IMR-90 (cell line): ENCODE results near the gene SYT2. TPM values are rescaled to one million over a fixed set of nuclear protein-coding genes. Genes with fewer than 3 reads are reported as not detected.

ENCODE experiments used
- ATAC-seq: fragments of 200-7000 bp; cut with Tn5 transposase; 2 replicates; pipeline ENCODE4 v1.9.1; 2020; ENCODE audit warnings: low read depth, mild to moderate bottlenecking, moderate library complexity
- BruUV-seq: library from RNA; stranded (reverse); fragments of 400-500 nt; replicated peaks from 2 replicates; lab custom pipeline; 2021; lab: Mats Ljungman, UMichigan
- CTCF ChIA-PET: fragments of 300-600 bp; formaldehyde crosslinking; extraction: SDS; loops from one replicate; lab custom pipeline; 2021; ENCODE audit warnings: antibody characterized with exemption; lab: Yijun Ruan, JAX
- POLR2A ChIA-PET: fragments of 300-600 bp; sonication (Branson Sonifier 250); formaldehyde crosslinking; loops from one replicate; lab custom pipeline; 2022; ENCODE audit warnings: antibody characterized with exemption; ENCODE audit not compliant: unreplicated experiment; lab: Charles Lee
- DNase-seq: peaks from one replicate; pipeline ENCODE4 v3.0.0; 2013
- H2AFZ ChIP-seq: replicated peaks from 2 replicates; pipeline ENCODE3; 2013; ENCODE audit warnings: low read length, mild to moderate bottlenecking; ENCODE audit not compliant: poor library complexity
- H2AK5ac ChIP-seq: 2 replicates; pipeline ENCODE4 v1.6.1; 2013; ENCODE audit warnings: low read depth, low read length, inconsistent platforms
- H2AK9ac ChIP-seq: replicated peaks from 2 replicates; pipeline ENCODE3; 2013; ENCODE audit warnings: mild to moderate bottlenecking, low read depth, low read length, moderate library complexity; ENCODE audit not compliant: poor library complexity
- H2BK120ac ChIP-seq: 2 replicates; pipeline ENCODE4 v1.6.1; 2013; ENCODE audit warnings: low read depth, low read length, inconsistent platforms
- H2BK15ac ChIP-seq: 3 replicates; pipeline ENCODE4 v1.6.1; 2013; ENCODE audit warnings: low read depth, low read length, inconsistent platforms
- H2BK20ac ChIP-seq: 2 replicates; pipeline ENCODE4 v1.6.1; 2013; ENCODE audit warnings: low read depth, mild to moderate bottlenecking, inconsistent platforms, low read length, moderate library complexity
- H2BK5ac ChIP-seq: 2 replicates; pipeline ENCODE4 v1.6.1; 2013; ENCODE audit warnings: mild to moderate bottlenecking, low read depth, low read length, inconsistent platforms; ENCODE audit not compliant: poor library complexity, severe bottlenecking
- H3K14ac ChIP-seq: replicated peaks from 2 replicates; pipeline ENCODE4 v1.6.1; 2013; ENCODE audit warnings: low read depth, low read length, inconsistent platforms
- H3K18ac ChIP-seq: 2 replicates; pipeline ENCODE4 v1.6.1; 2013; ENCODE audit warnings: low read depth, low read length, control low read depth
- H3K23ac ChIP-seq: 2 replicates; pipeline ENCODE4 v1.6.1; 2013; ENCODE audit warnings: low read depth, low read length, inconsistent platforms
- H3K27ac ChIP-seq: 2 replicates; pipeline ENCODE4 v1.5.1; 2013; ENCODE audit warnings: mild to moderate bottlenecking, control low read depth, low read length; ENCODE audit not compliant: insufficient read depth
- H3K27me3 ChIP-seq: 2 replicates; pipeline ENCODE4 v1.6.1; 2013; ENCODE audit warnings: low read length; ENCODE audit not compliant: control insufficient read depth, insufficient read depth
- H3K36me3 ChIP-seq: 2 replicates; pipeline ENCODE4 v1.6.1; 2013; ENCODE audit warnings: low read length, mixed read lengths; ENCODE audit not compliant: control insufficient read depth, insufficient read depth
- H3K4ac ChIP-seq: 2 replicates; pipeline ENCODE4 v1.6.1; 2013; ENCODE audit warnings: low read depth, low read length, inconsistent platforms
- H3K4me1 ChIP-seq: 2 replicates; pipeline ENCODE4 v1.6.1; 2013; ENCODE audit warnings: low read length, mixed read lengths; ENCODE audit not compliant: control insufficient read depth, insufficient read depth
- H3K4me2 ChIP-seq: 2 replicates; pipeline ENCODE4 v1.6.1; 2013; ENCODE audit warnings: low read depth, mild to moderate bottlenecking, control low read depth, low read length, moderate library complexity
- H3K4me3 ChIP-seq: 2 replicates; pipeline ENCODE4 v1.5.1; 2013; ENCODE audit warnings: low read depth, mild to moderate bottlenecking, control low read depth, low read length, moderate library complexity; ENCODE audit not compliant: insufficient read depth
- H3K56ac ChIP-seq: 2 replicates; pipeline ENCODE4 v1.6.1; 2013; ENCODE audit warnings: low read length, inconsistent platforms; ENCODE audit not compliant: insufficient read depth; ENCODE audit errors: extremely low read depth
- H3K79me1 ChIP-seq, 2 experiments: 2 replicates each; pipeline ENCODE4 v1.6.1; 2013; ENCODE audit warnings: low read length in 2 of 2, inconsistent platforms in 1 of 2, low read depth in 1 of 2
- H3K9ac ChIP-seq: 2 replicates; pipeline ENCODE4 v1.6.1; 2013; ENCODE audit warnings: low read depth, low read length, control low read depth
- H3K9me1 ChIP-seq: 2 replicates; pipeline ENCODE4 v1.6.1; 2013; ENCODE audit warnings: low read length, inconsistent platforms; ENCODE audit not compliant: insufficient read depth
- H3K9me3 ChIP-seq: 2 replicates; pipeline ENCODE4 v1.6.1; 2013; ENCODE audit warnings: low read length; ENCODE audit not compliant: control insufficient read depth, insufficient read depth
- H4K20me1 ChIP-seq: 2 replicates; pipeline ENCODE4 v1.6.1; 2013; ENCODE audit warnings: low read length, inconsistent platforms; ENCODE audit not compliant: insufficient read depth
- H4K5ac ChIP-seq: 2 replicates; pipeline ENCODE4 v1.6.1; 2013; ENCODE audit warnings: mild to moderate bottlenecking, low read depth, low read length, control low read depth
- H4K8ac ChIP-seq, 2 experiments: 2 replicates each; pipeline ENCODE4 v1.6.1; 2013; ENCODE audit warnings: low read depth in 2 of 2, low read length in 2 of 2, control low read depth in 1 of 2, inconsistent platforms in 1 of 2
- H4K91ac ChIP-seq: 2 replicates; pipeline ENCODE4 v1.6.1; 2013; ENCODE audit warnings: low read depth, low read length, inconsistent platforms; ENCODE audit not compliant: insufficient read depth
- BHLHE40 ChIP-seq: fragments of 150-350 bp; IDR thresholded peaks from 2 replicates; pipeline ENCODE4 v1.6.1; 2016; ENCODE audit warnings: mild to moderate bottlenecking, low read depth, low read length
- MAFK ChIP-seq: IDR thresholded peaks from 2 replicates; pipeline ENCODE4 v1.6.1; 2012; ENCODE audit warnings: low read depth, low read length, improper control_type of control experiment
- WGBS, 2 experiments: methylation state at CpG; one replicate each; pipeline versions ENCODE4 v1.1.5 to v1.1.7; 2013; ENCODE audit warnings: missing lambda C conversion rate in 2 of 2; ENCODE audit not compliant: insufficient read length in 1 of 2; ENCODE audit errors: extremely low coverage in 2 of 2; 5-methylcytosine and 5-hydroxymethylcytosine counted together
- dilution Hi-C: fragments of 300-500 bp; cut with HindIII; formaldehyde crosslinking; loops from one replicate; pipeline ENCODE4 v1.14.3; 2018; ENCODE audit warnings: low sequenced_read_pairs; ENCODE audit not compliant: unreplicated experiment
- in situ Hi-C: fragments of 300-500 bp; cut with MboI; formaldehyde crosslinking; loops from 3 replicates; pipeline ENCODE4 v1.14.3; 2019; ENCODE audit warnings: low sequenced_read_pairs, inconsistent platforms, mixed read lengths
- intact Hi-C: fragments of 100-400 bp; cut with micrococcal nuclease; formaldehyde crosslinking; loops from 2 replicates; pipeline ENCODE4 v1.10.0; 2022
- polyA plus RNA-seq, 3 experiments: library from polyadenylated mRNA; depleted of rRNA; stranded (reverse); fragments of >200 nt; gene quantifications; 2 replicates each; pipeline ENCODE4 v1.2.3, GENCODE V29; 2012; ENCODE audit warnings: low replicate concordance in 1 of 3
- total RNA-seq: library from RNA; depleted of rRNA; stranded (reverse); fragments of >200 nt; gene quantifications from 2 replicates; pipeline ENCODE4 v1.2.3, GENCODE V29; 2012

Gene SYT2
- total and polyA plus RNA-seq, 2 of the 4 experiments (the other 2 are of a cell fraction), result under 0.01 TPM

- Histone ChIP-seq H3K27me3 (no peaks in the 10 kb centered on the region), H4K5ac (0 out of 2 replicates have a peak overlapping the region, but pooled peaks have one; percentile 0), H2AK5ac (0 out of 2 replicates have a peak overlapping the region, but pooled peaks have one; percentile 7), H3K4ac (peak overlapping the region; percentile 45; the same call in 1 of the 2 replicates), H2BK20ac (peak overlapping the region; percentile 59; the same call in 1 of the 2 replicates), H3K9ac (peak overlapping the region; percentile 30; the same call in 1 of the 2 replicates), H4K20me1 (no peaks in the 10 kb centered on the region), H3K9me3 (no peaks in the 10 kb centered on the region), H3K18ac (peak overlapping the region; percentile 50; the same call in 1 of the 2 replicates), H3K4me1 (peaks cover 15% of the 10 kb centered on the region), H3K56ac (no peak overlapping the region), H3K27ac (peak overlapping the region; percentile 25; the same call in 1 of the 2 replicates), H3K23ac (peak overlapping the region; percentile 37; the same call in 1 of the 2 replicates), H3K4me3 (no peak overlapping the region), H2BK120ac (peak overlapping the region; percentile 81; the same call in 1 of the 2 replicates), H3K4me2 (no peak overlapping the region; the same call in 1 of the 2 replicates), H2BK5ac (no peak overlapping the region), H2AK9ac (no peak overlapping the region), H3K36me3 (peaks cover 3% of the 10 kb centered on the region; the same call in 1 of the 2 replicates), H2AFZ (no peak overlapping the region), H3K79me1 (no peaks in the 10 kb centered on the region), H2BK15ac (peak overlapping the region; percentile 1; the same call in 1 of the 3 replicates), H4K91ac (no peak overlapping the region; the same call in 1 of the 2 replicates), H3K9me1 (peaks cover 8% of the 10 kb centered on the region), H4K8ac (peak overlapping the region in 1 of 2 experiments; percentile 55; a peak in 1 of 4 replicates), H3K14ac (peak overlapping the region; percentile 82; the same call in 1 of the 2 replicates)
- dilution Hi-C loops, result no loop called here
- TF ChIP-seq MAFK (peak; percentile 84), BHLHE40 (no peak)
- ATAC-seq, result no peak; the same call in 1 of the 2 replicates
- in situ Hi-C loops, result no loop called here
- ChIA-PET CTCF (interaction anchor here (2.3 kb wide), 1 partner anchor 10 kb away, joined by 11 read pairs; no protein-coding TSS in a partner anchor), POLR2A (no interaction called here)
- DNase-seq, result no peak
- no CpG with 5 or more reads among the region's 4 CpGs for WGBS, 2 experiments
- no TSS peak for BruUV-seq
- intact Hi-C loops, result no loop called here
Measured at GRCh38 chr1:202568826-202569225, 141.4 kb downstream of the SYT2 start.
